ENCODE measurements around the gene MBD2. TPM values are rescaled to one million over a fixed set of nuclear protein-coding genes. Genes with fewer than 3 reads are reported as not detected.
"Not testable (repeated sequence)": the region's sequence is repeated elsewhere in the genome, so short reads cannot be mapped to it uniquely, and the experiment has no call there.

Gene MBD2
- total RNA-seq, 1 donor from 2014 or later, result 43.0 TPM

- H3K4me3 ChIP-seq, result no peak overlapping the region
- intact Hi-C loops (cut with DNase I), result no loop called here
- DNase-seq (ENCODE audit: extremely low spot score in 2 of 2), result no peak
Observed at GRCh38 chr18:54220406-54220805, 4.1 kb downstream of the MBD2 start.

GRCh38 chr18:54218803-54219202 is 5.7 kb downstream of the MBD2 start:
- DNase-seq (ENCODE audit: extremely low spot score in 2 of 2); H3K36me3 ChIP-seq; H3K27me3 ChIP-seq; intact Hi-C loops (cut with DNase I); H3K4me3 ChIP-seq; H3K9me3 ChIP-seq; H3K27ac ChIP-seq: not testable (repeated sequence)
- H3K4me1 ChIP-seq, result peaks cover 56% of the 10 kb centered on the region

More at GRCh38 chr18:54220406-54220805, 4.1 kb downstream of the MBD2 start:
- no peak for TF ChIP-seq POLR2AphosphoS5 (IDR thresholded peaks at IDR 0.05; ENCODE audit: insufficient read depth in 1 of 2, low read depth in 1 of 2)
- no peak for TF ChIP-seq CTCF (IDR thresholded peaks at IDR 0.05)
- TF ChIP-seq POLR2A (IDR thresholded peaks at IDR 0.05), result no peak
- no peaks in the 10 kb centered on the region for H3K36me3 ChIP-seq
- no peaks in the 10 kb centered on the region for H3K9me3 ChIP-seq
- H3K27me3 ChIP-seq, result no peaks in the 10 kb centered on the region
- H3K4me1 ChIP-seq, result peaks cover 56% of the 10 kb centered on the region
- H3K27ac ChIP-seq, result no peak overlapping the region

GRCh38 chr18:54218299-54218698 is 6.2 kb downstream of the MBD2 start:
- Histone ChIP-seq H3K4me3 (no peak overlapping the region), H3K36me3 (no peaks in the 10 kb centered on the region), H3K9me3 (no peaks in the 10 kb centered on the region), H3K27me3 (no peaks in the 10 kb centered on the region), H3K4me1 (peaks cover 54% of the 10 kb centered on the region), H3K27ac (no peak overlapping the region)
- no peak for TF ChIP-seq CTCF (IDR thresholded peaks at IDR 0.05)
- intact Hi-C loops (cut with DNase I), result no loop called here
- DNase-seq (ENCODE audit: extremely low spot score in 2 of 2), result no peak

GRCh38 chr18:54217624-54218023 is 6.8 kb downstream of the MBD2 start:
- TF ChIP-seq CTCF (IDR thresholded peaks at IDR 0.05) (no peak), POLR2A (IDR thresholded peaks at IDR 0.05) (no peak), POLR2AphosphoS5 (IDR thresholded peaks at IDR 0.05; ENCODE audit: insufficient read depth in 1 of 2, low read depth in 1 of 2) (no peak)
- H3K4me1 ChIP-seq, result peaks cover 47% of the 10 kb centered on the region
- no peaks in the 10 kb centered on the region for H3K9me3 ChIP-seq
- H3K27me3 ChIP-seq, result no peaks in the 10 kb centered on the region
- DNase-seq (ENCODE audit: extremely low spot score in 2 of 2), result no peak
- no peaks in the 10 kb centered on the region for H3K36me3 ChIP-seq
- intact Hi-C loops (cut with DNase I), result no loop called here
- no peak overlapping the region for H3K4me3 ChIP-seq
- H3K27ac ChIP-seq, result no peak overlapping the region

GRCh38 chr18:54215069-54215468 is 9.4 kb downstream of the MBD2 start:
- no peaks in the 10 kb centered on the region for H3K9me3 ChIP-seq
- no peaks in the 10 kb centered on the region for H3K27me3 ChIP-seq
- H3K4me1 ChIP-seq, result peaks cover 28% of the 10 kb centered on the region
- intact Hi-C loops (cut with DNase I), result no loop called here
- DNase-seq (ENCODE audit: extremely low spot score in 2 of 2), result no peak
- no peaks in the 10 kb centered on the region for H3K36me3 ChIP-seq
- TF ChIP-seq POLR2A (IDR thresholded peaks at IDR 0.05) (no peak), CTCF (IDR thresholded peaks at IDR 0.05) (no peak), POLR2AphosphoS5 (IDR thresholded peaks at IDR 0.05; ENCODE audit: insufficient read depth in 1 of 2, low read depth in 1 of 2) (no peak)
- no peak overlapping the region for H3K27ac ChIP-seq
- no peak overlapping the region for H3K4me3 ChIP-seq

GRCh38 chr18:54210463-54210862 is 14.0 kb downstream of the MBD2 start:
- no peaks in the 10 kb centered on the region for H3K27me3 ChIP-seq
- H3K36me3 ChIP-seq, result no peaks in the 10 kb centered on the region
- no peaks in the 10 kb centered on the region for H3K9me3 ChIP-seq
- peaks cover 34% of the 10 kb centered on the region for H3K4me1 ChIP-seq
- TF ChIP-seq CTCF (IDR thresholded peaks at IDR 0.05) (no peak), POLR2AphosphoS5 (IDR thresholded peaks at IDR 0.05; ENCODE audit: insufficient read depth in 1 of 2, low read depth in 1 of 2) (no peak), POLR2A (IDR thresholded peaks at IDR 0.05) (no peak)
- no peak for DNase-seq (ENCODE audit: extremely low spot score in 2 of 2)
- intact Hi-C loops (cut with DNase I), result no loop called here
- H3K27ac ChIP-seq, result no peak overlapping the region
- H3K4me3 ChIP-seq, result no peak overlapping the region

All from vagina (tissue), 2 donors.